HL-60 (cell line): ENCODE measurements around the gene DPP6.

Experiments
- DNase-seq, 2 experiments: peaks; one replicate each; pipeline ENCODE4 v3.0.0-alpha.2; 2010 to 2020; ENCODE audit warnings: low read depth in 1 of 2, low spot score in 1 of 2
- H3K27ac ChIP-seq: fragments of 250-450 bp; sonication (Bioruptor Pico); replicated peaks from 2 replicates; pipeline ENCODE4 v1.5.1; 2020; ENCODE audit warnings: mild to moderate bottlenecking, moderate library complexity
- H3K27me3 ChIP-seq: fragments of 250-450 bp; sonication (Bioruptor Pico); 2 replicates; pipeline ENCODE4 v1.5.1; 2021; ENCODE audit warnings: mild to moderate bottlenecking, moderate library complexity; ENCODE audit not compliant: insufficient read depth, poor library complexity, severe bottlenecking
- H3K4me3 ChIP-seq: replicated peaks from 2 replicates; pipeline ENCODE4 v1.5.1; 2011; ENCODE audit warnings: mild to moderate bottlenecking, control low read depth, low read length; ENCODE audit not compliant: insufficient read depth
- CTCF ChIP-seq: IDR thresholded peaks from one replicate; pipeline ENCODE4 v1.5.1; 2011; ENCODE audit warnings: low read length, control low read depth, inconsistent platforms; ENCODE audit not compliant: insufficient read depth
- GABPA ChIP-seq: IDR thresholded peaks from 2 replicates; pipeline ENCODE4 v1.6.1; 2012; ENCODE audit warnings: low read depth
- POLR2AphosphoS5 ChIP-seq: IDR thresholded peaks from 2 replicates; pipeline ENCODE4 v1.6.1; 2012; ENCODE audit warnings: low read depth
- REST ChIP-seq: IDR thresholded peaks from 2 replicates; pipeline ENCODE4 v1.6.1; 2012; ENCODE audit warnings: low read depth; ENCODE audit not compliant: insufficient replicate concordance
- SPI1 ChIP-seq: IDR thresholded peaks from 2 replicates; pipeline ENCODE4 v1.6.1; 2012; ENCODE audit warnings: low read depth, mild to moderate bottlenecking, borderline replicate concordance

The DPP6 gene

GRCh38 chr7:154680894-154681659, 628.9 kb downstream of the DPP6 start:
- TF ChIP-seq REST (no peak), CTCF (no peak), POLR2AphosphoS5 (no peak), GABPA (no peak), SPI1 (no peak)
- DNase-seq, result no peak
- no peaks in the 10 kb centered on the region for H3K27me3 ChIP-seq
- no peak overlapping the region for H3K27ac ChIP-seq
- H3K4me3 ChIP-seq, result no peak overlapping the region

- no peak for DNase-seq
- H3K4me3 ChIP-seq, result no peak overlapping the region
- H3K27ac ChIP-seq, result no peak overlapping the region
- H3K27me3 ChIP-seq, result no peaks in the 10 kb centered on the region
- no peak for TF ChIP-seq REST
- no peak for TF ChIP-seq SPI1
- TF ChIP-seq CTCF, result no peak
- TF ChIP-seq POLR2AphosphoS5, result no peak
- TF ChIP-seq GABPA, result no peak
Observed at GRCh38 chr7:154682003-154682402, 629.8 kb downstream of the DPP6 start.

GRCh38 chr7:154684666-154685563, 632.7 kb downstream of the DPP6 start:
- Histone ChIP-seq H3K27ac (no peak overlapping the region), H3K4me3 (no peak overlapping the region), H3K27me3 (no peaks in the 10 kb centered on the region)
- no peak for DNase-seq
- no peak for TF ChIP-seq GABPA
- no peak for TF ChIP-seq POLR2AphosphoS5
- TF ChIP-seq SPI1, result no peak
- no peak for TF ChIP-seq CTCF
- no peak for TF ChIP-seq REST
